Measurements from ENCODE around the gene MAP2. TPM values are rescaled to one million over a fixed set of nuclear protein-coding genes. Genes with fewer than 3 reads are reported as not detected.

The MAP2 gene
- total and polyA plus RNA-seq, 2 donors from 2014 or later, result 3.6 to 11.4 TPM

DNA sequence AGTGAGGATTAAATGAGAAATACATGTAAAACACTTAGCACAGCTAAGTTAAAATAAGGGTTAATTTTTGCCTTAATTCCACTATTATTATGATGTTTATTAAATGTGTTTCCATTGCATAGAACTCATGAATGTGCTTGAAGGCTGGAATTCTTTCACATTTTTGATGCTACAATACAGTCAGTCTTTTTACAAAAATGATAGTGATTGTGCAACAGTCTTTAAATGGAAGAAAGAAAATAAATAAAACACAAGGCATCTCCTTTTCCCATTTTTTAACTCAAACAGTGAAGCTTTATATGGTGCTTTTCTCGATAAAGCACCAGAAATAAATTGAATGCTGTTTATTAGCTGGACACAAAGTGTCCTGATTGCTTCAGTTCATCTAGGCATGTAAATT is 123.9 kb downstream of the MAP2 start:
- DNase-seq, result no peak
- TF ChIP-seq, protein P1, sequence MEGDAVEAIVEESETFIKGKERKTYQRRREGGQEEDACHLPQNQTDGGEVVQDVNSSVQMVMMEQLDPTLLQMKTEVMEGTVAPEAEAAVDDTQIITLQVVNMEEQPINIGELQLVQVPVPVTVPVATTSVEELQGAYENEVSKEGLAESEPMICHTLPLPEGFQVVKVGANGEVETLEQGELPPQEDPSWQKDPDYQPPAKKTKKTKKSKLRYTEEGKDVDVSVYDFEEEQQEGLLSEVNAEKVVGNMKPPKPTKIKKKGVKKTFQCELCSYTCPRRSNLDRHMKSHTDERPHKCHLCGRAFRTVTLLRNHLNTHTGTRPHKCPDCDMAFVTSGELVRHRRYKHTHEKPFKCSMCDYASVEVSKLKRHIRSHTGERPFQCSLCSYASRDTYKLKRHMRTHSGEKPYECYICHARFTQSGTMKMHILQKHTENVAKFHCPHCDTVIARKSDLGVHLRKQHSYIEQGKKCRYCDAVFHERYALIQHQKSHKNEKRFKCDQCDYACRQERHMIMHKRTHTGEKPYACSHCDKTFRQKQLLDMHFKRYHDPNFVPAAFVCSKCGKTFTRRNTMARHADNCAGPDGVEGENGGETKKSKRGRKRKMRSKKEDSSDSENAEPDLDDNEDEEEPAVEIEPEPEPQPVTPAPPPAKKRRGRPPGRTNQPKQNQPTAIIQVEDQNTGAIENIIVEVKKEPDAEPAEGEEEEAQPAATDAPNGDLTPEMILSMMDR (IDR thresholded peaks at IDR 0.05; ENCODE audit: borderline replicate concordance, extremely low read depth, insufficient read depth), result no peak
- intact Hi-C loops (cut with DNase I), result no loop called here
- H3K27me3 ChIP-seq (ENCODE audit: control insufficient read depth, insufficient read depth, low read length), result no peaks in the 10 kb centered on the region
- no peak overlapping the region for H3K27ac ChIP-seq (ENCODE audit: low read depth in 2 of 2, low read length in 2 of 2)
- H3K9ac ChIP-seq (ENCODE audit: low read length in 3 of 3), result no peak overlapping the region
- H3K4me1 ChIP-seq (ENCODE audit: control insufficient read depth in 2 of 3, insufficient read depth in 2 of 3, low read depth in 1 of 3, low read length in 3 of 3), result no peaks in the 10 kb centered on the region
- H3K4me3 ChIP-seq (ENCODE audit: low read length in 3 of 3), result no peak overlapping the region
- H3K36me3 ChIP-seq (ENCODE audit: control insufficient read depth in 2 of 3, insufficient read depth in 3 of 3, low read length in 3 of 3), result no peaks in the 10 kb centered on the region
- no peaks in the 10 kb centered on the region for H3K9me3 ChIP-seq (ENCODE audit: control insufficient read depth in 2 of 3, insufficient read depth in 1 of 3, low read length in 3 of 3)
- FAIRE-seq, result no peak

DNA sequence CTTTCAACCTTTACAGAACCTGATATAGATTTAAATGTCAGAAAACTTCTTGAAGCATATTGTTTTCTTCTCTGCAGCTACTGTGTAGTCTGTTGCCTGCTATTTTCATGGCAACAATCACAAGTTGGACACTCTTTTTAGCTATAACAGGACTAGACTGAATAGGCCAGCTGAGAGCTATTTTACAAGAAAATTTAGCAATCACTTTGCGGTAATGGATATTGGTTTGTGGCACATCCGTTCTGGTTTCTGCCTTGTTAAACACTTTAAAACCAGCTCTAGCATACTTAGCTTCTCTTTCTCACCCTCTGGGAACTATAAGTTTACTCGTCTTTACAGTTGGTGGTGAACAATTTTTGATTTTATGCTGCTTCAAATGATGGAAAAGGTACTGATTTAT is 125.7 kb downstream of the MAP2 start:
- no peak overlapping the region for H3K4me3 ChIP-seq (ENCODE audit: low read length in 3 of 3)
- H3K9ac ChIP-seq (ENCODE audit: low read length in 3 of 3), result no peak overlapping the region
- intact Hi-C loops (cut with DNase I), result no loop called here
- no peak for DNase-seq
- no peaks in the 10 kb centered on the region for H3K27me3 ChIP-seq (ENCODE audit: control insufficient read depth, insufficient read depth, low read length)
- no peak overlapping the region for H3K27ac ChIP-seq (ENCODE audit: low read depth in 2 of 2, low read length in 2 of 2)
- H3K9me3 ChIP-seq (ENCODE audit: control insufficient read depth in 2 of 3, insufficient read depth in 1 of 3, low read length in 3 of 3), result no peaks in the 10 kb centered on the region
- no peaks in the 10 kb centered on the region for H3K4me1 ChIP-seq (ENCODE audit: control insufficient read depth in 2 of 3, insufficient read depth in 2 of 3, low read depth in 1 of 3, low read length in 3 of 3)
- H3K36me3 ChIP-seq (ENCODE audit: control insufficient read depth in 2 of 3, insufficient read depth in 3 of 3, low read length in 3 of 3), result no peaks in the 10 kb centered on the region
- no peak for FAIRE-seq
- TF ChIP-seq, protein P1 (IDR thresholded peaks at IDR 0.05; ENCODE audit: borderline replicate concordance, extremely low read depth, insufficient read depth), result no peak

DNA sequence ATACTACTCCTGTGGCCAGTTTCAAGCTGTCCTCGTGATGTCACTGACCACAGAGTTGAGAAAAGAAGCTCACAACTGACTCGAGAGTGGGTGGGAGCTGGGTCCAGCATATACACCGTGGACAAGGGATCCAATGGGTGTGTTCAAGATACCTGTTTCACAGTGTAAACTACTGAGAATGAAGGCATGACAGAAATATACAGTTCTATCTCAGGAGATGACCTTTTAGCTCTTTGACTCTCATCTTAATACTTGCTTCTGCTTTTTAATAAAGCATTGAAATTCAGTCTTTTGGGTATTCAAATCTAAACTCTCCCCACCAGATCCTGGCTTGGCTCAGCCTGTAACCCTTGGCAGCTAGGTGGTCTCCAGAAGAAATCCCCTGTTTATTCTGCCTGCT is 130.1 kb downstream of the MAP2 start:
- Histone ChIP-seq H3K4me1 (ENCODE audit: control insufficient read depth in 2 of 3, insufficient read depth in 2 of 3, low read depth in 1 of 3, low read length in 3 of 3) (no peaks in the 10 kb centered on the region), H3K9ac (ENCODE audit: low read length in 3 of 3) (no peak overlapping the region), H3K27ac (ENCODE audit: low read depth in 2 of 2, low read length in 2 of 2) (no peak overlapping the region), H3K9me3 (ENCODE audit: control insufficient read depth in 2 of 3, insufficient read depth in 1 of 3, low read length in 3 of 3) (no peaks in the 10 kb centered on the region), H3K4me3 (ENCODE audit: low read length in 3 of 3) (no peak overlapping the region), H3K36me3 (ENCODE audit: control insufficient read depth in 2 of 3, insufficient read depth in 3 of 3, low read length in 3 of 3) (no peaks in the 10 kb centered on the region), H3K27me3 (ENCODE audit: control insufficient read depth, insufficient read depth, low read length) (no peaks in the 10 kb centered on the region)
- FAIRE-seq (no peak), DNase-seq (no peak)
- TF ChIP-seq, protein P1 (IDR thresholded peaks at IDR 0.05; ENCODE audit: borderline replicate concordance, extremely low read depth, insufficient read depth), result no peak
- intact Hi-C loops (cut with DNase I), result no loop called here

DNA sequence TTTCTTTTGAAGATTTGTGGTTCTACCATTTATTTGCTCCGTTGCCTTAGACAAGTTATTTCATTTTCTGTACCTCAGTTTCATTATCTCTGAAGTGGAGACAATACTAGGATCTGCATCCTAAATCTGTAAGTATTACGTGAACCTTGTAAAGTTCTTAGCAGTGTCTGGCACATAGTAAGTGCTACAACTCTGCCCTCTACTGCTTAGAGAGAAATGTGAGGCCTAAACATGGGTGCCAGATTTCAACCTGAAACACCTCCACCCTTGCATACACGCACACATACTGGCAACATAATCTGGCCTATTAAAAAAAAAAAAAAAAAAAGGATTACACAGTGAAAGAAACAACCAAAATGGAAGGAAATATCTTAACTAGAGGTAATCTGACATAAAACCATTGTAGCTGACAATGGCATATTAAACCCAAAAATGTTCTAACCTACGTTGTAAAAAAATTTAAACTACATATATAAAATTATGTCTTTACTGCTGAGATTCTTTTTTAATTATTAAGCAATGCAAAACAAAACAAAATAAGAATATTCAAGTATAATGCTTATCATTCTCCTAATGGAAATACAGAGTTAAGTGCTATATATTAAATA is 132.6 kb downstream of the MAP2 start:
- intact Hi-C loops (cut with DNase I), result no loop called here
- Histone ChIP-seq H3K27me3 (ENCODE audit: control insufficient read depth, insufficient read depth, low read length) (no peaks in the 10 kb centered on the region), H3K9me3 (ENCODE audit: control insufficient read depth in 2 of 3, insufficient read depth in 1 of 3, low read length in 3 of 3) (no peaks in the 10 kb centered on the region), H3K36me3 (ENCODE audit: control insufficient read depth in 2 of 3, insufficient read depth in 3 of 3, low read length in 3 of 3) (no peaks in the 10 kb centered on the region), H3K27ac (ENCODE audit: low read depth in 2 of 2, low read length in 2 of 2) (no peak overlapping the region), H3K4me3 (ENCODE audit: low read length in 3 of 3) (no peak overlapping the region), H3K4me1 (ENCODE audit: control insufficient read depth in 2 of 3, insufficient read depth in 2 of 3, low read depth in 1 of 3, low read length in 3 of 3) (no peaks in the 10 kb centered on the region), H3K9ac (ENCODE audit: low read length in 3 of 3) (no peak overlapping the region)
- FAIRE-seq, result peak; percentile 66
- peak in 3 of 5 donors; percentile 14 to 70 (median 49) for DNase-seq
- TF ChIP-seq, protein P1 (IDR thresholded peaks at IDR 0.05; ENCODE audit: borderline replicate concordance, extremely low read depth, insufficient read depth), result peak; percentile 28
